Parathyroid adenoma (tissue), 2 donors: ENCODE measurements around the gene CASP9.

ENCODE experiments used
- H2AFZ ChIP-seq: fragments of 300-600 bp; sonication (generic); one replicate; pipeline ENCODE4 v1.7.0; 2017; ENCODE audit warnings: antibody characterized with exemption, mild to moderate bottlenecking
- H3K27ac ChIP-seq: fragments of 300-600 bp; sonication (generic); one replicate; pipeline ENCODE4 v1.7.0; 2017
- H3K27me3 ChIP-seq: fragments of 300-600 bp; sonication (generic); one replicate; pipeline ENCODE4 v1.7.0; 2017; ENCODE audit warnings: low read length; ENCODE audit not compliant: control insufficient read depth, insufficient read depth
- H3K36me3 ChIP-seq: fragments of 300-600 bp; sonication (generic); one replicate; pipeline ENCODE4 v1.7.0; 2017; ENCODE audit warnings: low read length; ENCODE audit not compliant: control insufficient read depth, insufficient read depth
- H3K4me1 ChIP-seq: fragments of 300-600 bp; sonication (generic); one replicate; pipeline ENCODE4 v1.7.0; 2017; ENCODE audit warnings: control low read depth
- H3K4me2 ChIP-seq: fragments of 300-600 bp; sonication (generic); one replicate; pipeline ENCODE4 v1.7.0; 2017; ENCODE audit warnings: low read length
- H3K4me3 ChIP-seq: fragments of 300-600 bp; sonication (generic); one replicate; pipeline ENCODE4 v1.7.0; 2017; ENCODE audit warnings: low read depth, low read length
- H3K79me2 ChIP-seq: fragments of 300-600 bp; sonication (generic); one replicate; pipeline ENCODE4 v1.7.0; 2017; ENCODE audit warnings: control low read depth
- H3K9ac ChIP-seq: fragments of 300-600 bp; sonication (generic); one replicate; pipeline ENCODE4 v1.7.0; 2017; ENCODE audit warnings: mild to moderate bottlenecking
- H3K9me3 ChIP-seq: fragments of 300-600 bp; sonication (generic); one replicate; pipeline ENCODE4 v1.7.0; 2017; ENCODE audit warnings: low read length; ENCODE audit not compliant: control insufficient read depth
- TF ChIP-seq, protein P1 (sequence below): fragments of 300-600 bp; sonication (generic); IDR thresholded peaks from one replicate; pipeline ENCODE4 v1.7.0; 2017; ENCODE audit warnings: antibody characterized with exemption, mild to moderate bottlenecking
- donor health status: primary hyperparathyroidism.

Gene CASP9

DNA sequence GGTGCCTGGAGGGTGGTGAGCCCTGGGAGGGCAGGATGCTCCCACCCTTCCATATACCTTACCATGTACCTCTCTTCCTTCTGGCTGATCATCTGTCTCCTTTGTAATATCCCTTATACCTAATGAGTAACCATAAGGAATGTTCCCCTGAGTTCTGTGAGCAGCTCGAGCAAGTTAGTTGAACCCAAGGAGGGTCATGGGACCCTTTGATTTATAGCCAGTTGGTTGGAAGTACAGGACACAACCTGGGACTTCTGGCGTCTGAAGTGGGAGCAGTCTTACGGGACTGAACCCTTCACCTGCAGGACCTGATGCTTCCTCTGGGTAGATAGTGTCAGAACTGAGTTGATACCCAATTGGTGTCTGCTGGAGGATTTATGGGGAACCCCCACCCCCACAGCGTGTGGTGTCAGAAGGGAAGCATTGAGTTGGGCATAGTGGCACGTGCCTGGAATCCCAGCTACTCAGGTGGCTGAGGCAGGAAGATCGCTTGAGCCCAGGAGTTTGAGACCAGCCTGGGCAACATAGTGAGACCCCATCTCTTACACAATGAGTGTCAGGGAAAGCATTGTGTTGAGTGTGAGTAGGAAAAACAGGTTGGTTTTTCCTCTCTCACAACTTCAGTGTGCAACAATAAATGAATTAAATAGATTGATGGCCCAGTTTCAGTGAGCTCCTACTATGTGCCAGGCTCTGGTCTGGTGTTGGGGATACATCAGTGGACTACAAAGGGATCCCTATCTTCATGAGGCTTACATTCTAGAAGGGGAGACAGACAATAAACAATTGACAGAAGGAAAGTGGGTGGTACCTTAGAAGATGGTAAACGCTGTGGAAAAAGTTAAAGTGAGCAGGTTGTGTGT lies 18.6 kb upstream of the CASP9 start:
- Histone ChIP-seq H3K4me1 (no peaks in the 10 kb centered on the region), H3K9ac (no peak overlapping the region), H3K79me2 (no peaks in the 10 kb centered on the region), H3K36me3 (no peaks in the 10 kb centered on the region), H2AFZ (no peak overlapping the region), H3K4me3 (no peak overlapping the region), H3K27ac (no peak overlapping the region), H3K27me3 (no peaks in the 10 kb centered on the region), H3K9me3 (no peaks in the 10 kb centered on the region), H3K4me2 (no peak overlapping the region)
- TF ChIP-seq, protein P1, sequence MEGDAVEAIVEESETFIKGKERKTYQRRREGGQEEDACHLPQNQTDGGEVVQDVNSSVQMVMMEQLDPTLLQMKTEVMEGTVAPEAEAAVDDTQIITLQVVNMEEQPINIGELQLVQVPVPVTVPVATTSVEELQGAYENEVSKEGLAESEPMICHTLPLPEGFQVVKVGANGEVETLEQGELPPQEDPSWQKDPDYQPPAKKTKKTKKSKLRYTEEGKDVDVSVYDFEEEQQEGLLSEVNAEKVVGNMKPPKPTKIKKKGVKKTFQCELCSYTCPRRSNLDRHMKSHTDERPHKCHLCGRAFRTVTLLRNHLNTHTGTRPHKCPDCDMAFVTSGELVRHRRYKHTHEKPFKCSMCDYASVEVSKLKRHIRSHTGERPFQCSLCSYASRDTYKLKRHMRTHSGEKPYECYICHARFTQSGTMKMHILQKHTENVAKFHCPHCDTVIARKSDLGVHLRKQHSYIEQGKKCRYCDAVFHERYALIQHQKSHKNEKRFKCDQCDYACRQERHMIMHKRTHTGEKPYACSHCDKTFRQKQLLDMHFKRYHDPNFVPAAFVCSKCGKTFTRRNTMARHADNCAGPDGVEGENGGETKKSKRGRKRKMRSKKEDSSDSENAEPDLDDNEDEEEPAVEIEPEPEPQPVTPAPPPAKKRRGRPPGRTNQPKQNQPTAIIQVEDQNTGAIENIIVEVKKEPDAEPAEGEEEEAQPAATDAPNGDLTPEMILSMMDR: no peak

DNA sequence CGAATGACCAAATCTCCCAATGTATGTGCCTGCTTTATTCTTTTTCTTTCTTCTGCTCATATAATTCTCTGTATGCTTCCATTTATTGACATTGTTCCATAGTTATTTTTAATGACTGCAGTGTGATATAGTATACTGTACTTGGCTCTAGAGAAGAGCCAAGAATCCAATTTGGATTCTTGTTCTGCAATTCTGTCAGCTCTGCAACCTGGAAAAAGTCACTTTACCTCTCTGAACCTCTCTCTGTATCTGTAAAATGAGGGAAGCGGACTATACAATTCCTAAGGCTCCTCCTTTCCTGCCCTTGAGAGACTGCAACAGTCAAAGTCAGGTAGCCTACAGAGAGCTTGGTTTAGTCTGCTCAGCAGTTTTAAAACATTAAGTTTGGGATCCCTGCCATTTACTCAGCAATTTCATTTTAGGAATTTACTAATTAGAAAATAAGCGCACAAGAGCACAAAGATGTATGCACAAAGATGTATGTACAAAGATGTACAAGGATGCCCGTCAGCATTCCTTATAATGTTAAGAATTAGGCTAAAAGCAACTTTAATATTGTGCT lies 17.3 kb upstream of the CASP9 start:
- Histone ChIP-seq H3K4me3 (no peak overlapping the region), H3K27me3 (no peaks in the 10 kb centered on the region), H3K79me2 (no peaks in the 10 kb centered on the region), H3K9ac (no peak overlapping the region), H2AFZ (no peak overlapping the region), H3K9me3 (no peaks in the 10 kb centered on the region), H3K4me1 (no peaks in the 10 kb centered on the region), H3K27ac (no peak overlapping the region), H3K4me2 (no peak overlapping the region), H3K36me3 (no peaks in the 10 kb centered on the region)
- TF ChIP-seq, protein P1: no peak

DNA sequence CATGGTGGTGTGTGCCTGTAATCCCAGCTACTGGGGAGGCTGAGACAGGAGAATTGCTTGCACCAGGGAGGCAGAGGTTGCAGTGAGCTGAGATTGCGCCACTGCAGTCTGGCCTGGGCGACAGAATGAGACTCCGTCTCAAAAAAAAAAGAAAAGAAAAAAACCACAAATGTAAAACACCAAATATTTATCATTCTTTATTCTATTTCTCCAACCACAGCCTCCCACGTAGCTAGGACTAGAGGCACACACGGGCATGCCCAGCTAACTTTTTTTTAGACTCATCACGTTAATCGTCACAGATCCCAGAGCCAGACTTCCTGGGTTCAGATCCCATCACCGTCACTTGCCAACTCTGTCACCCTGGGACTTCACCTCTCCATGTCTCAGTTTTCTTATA lies 16.2 kb upstream of the CASP9 start:
- Histone ChIP-seq H3K9me3 (no peaks in the 10 kb centered on the region), H3K27ac (no peak overlapping the region), H3K9ac (no peak overlapping the region), H3K4me2 (no peak overlapping the region), H2AFZ (no peak overlapping the region), H3K4me3 (no peak overlapping the region), H3K27me3 (no peaks in the 10 kb centered on the region), H3K79me2 (no peaks in the 10 kb centered on the region), H3K4me1 (no peaks in the 10 kb centered on the region), H3K36me3 (no peaks in the 10 kb centered on the region)
- TF ChIP-seq, protein P1: no peak

DNA sequence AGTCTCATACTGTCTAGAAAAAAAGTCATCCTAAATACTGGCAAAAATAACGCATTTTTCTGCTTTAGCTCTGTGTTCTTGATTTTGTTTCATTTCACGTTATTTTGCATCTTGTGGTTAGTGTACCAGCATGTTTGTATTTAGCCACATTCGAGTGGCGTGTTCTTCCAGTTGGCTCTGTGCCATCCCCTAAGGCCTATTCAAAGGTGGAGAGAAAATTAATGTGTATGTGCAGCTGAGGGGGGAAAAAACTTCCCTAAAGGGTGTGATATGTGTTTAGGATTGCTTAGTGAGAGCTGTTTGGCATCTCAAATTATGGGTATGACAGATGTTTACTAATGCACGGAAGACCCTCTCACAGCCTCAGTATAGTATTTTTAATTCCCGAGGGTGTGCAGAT lies 14.8 kb upstream of the CASP9 start:
- Histone ChIP-seq H3K4me3 (no peak overlapping the region), H3K27me3 (no peaks in the 10 kb centered on the region), H3K9me3 (no peaks in the 10 kb centered on the region), H3K4me1 (no peaks in the 10 kb centered on the region), H3K9ac (no peak overlapping the region), H3K4me2 (no peak overlapping the region), H3K27ac (no peak overlapping the region), H3K79me2 (no peaks in the 10 kb centered on the region), H2AFZ (no peak overlapping the region), H3K36me3 (no peaks in the 10 kb centered on the region)
- TF ChIP-seq, protein P1: no peak

DNA sequence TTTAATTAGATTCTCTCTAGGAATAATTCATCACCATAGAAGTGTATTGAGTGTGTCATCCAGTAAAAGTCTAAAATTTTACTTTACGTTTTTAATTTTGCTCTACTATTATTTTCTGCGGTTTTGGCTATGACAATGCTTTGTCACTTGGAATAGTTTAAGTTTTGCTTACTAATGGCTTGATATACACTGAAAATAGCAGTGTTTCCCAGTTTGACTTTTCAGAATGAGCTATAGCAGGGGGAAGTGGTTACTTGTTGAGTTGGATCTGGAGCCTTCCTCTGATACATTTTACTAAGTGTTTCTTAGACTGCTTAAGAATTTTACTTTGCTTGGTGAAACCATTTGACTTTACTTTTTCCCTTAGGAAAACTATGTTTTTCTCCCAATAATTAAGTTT lies 7.7 kb upstream of the CASP9 start:
- Histone ChIP-seq H3K9ac (no peak overlapping the region), H3K4me3 (no peak overlapping the region), H3K9me3 (no peaks in the 10 kb centered on the region), H3K4me2 (no peak overlapping the region), H3K27ac (no peak overlapping the region), H3K27me3 (no peaks in the 10 kb centered on the region), H3K79me2 (peaks cover 5% of the 10 kb centered on the region), H3K36me3 (no peaks in the 10 kb centered on the region), H3K4me1 (no peaks in the 10 kb centered on the region), H2AFZ (no peak overlapping the region)
- TF ChIP-seq, protein P1: no peak
